Right lobe of liver (tissue), 4 donors: ENCODE measurements around the gene BCL11B.

Experiments used
- CTCF ChIP-seq, 4 donors: fragments of 200-600 bp in 3 of 4; fragments of 450-650 bp in 1 of 4; IDR thresholded peaks; one replicate each; pipeline versions ENCODE4 v1.5.1 to v1.8.0; 2016 to 2022; ENCODE audit warnings: antibody characterized with exemption in 4 of 4, mild to moderate bottlenecking in 2 of 4
- POLR2A ChIP-seq: fragments of 450-650 bp; IDR thresholded peaks from one replicate; pipeline ENCODE4 v1.6.1; 2017; ENCODE audit warnings: antibody characterized with exemption, mild to moderate bottlenecking
- donor health status: DM: no; HTN: no; CAD: no.
- donor health status: DM: no; HTN: no; CAD: no.
- donor health status: DM: no; HTN: yes; CAD: no.

- TF ChIP-seq CTCF (IDR thresholded peaks at IDR 0.05) (no peak), POLR2A (no peak)
Measured at GRCh38 chr14:99236386-99237138, 35.4 kb downstream of the BCL11B start.
